ENCODE data around the gene RHEX.
"Not testable (repeated sequence)": the region's sequence is repeated elsewhere in the genome, so short reads cannot be mapped to it uniquely, and the experiment has no call there.

Gene RHEX

GRCh38 chr1:206059355-206059915 lies 6.5 kb downstream of the RHEX start:
- in situ Hi-C loops (cut with HindIII; ENCODE audit: low sequenced_read_pairs) = no loop called here
- DNase-seq (ENCODE audit: low read depth) = no peak
- no peak for TF ChIP-seq CTCF (IDR thresholded peaks at IDR 0.05; ENCODE audit: low read depth, low read length, missing control alignments)
- H3K4me3 ChIP-seq (ENCODE audit: low read depth, low read length) = no peak overlapping the region

- no peak overlapping the region for H3K4me3 ChIP-seq (ENCODE audit: low read depth, low read length)
- no peak for TF ChIP-seq CTCF (IDR thresholded peaks at IDR 0.05; ENCODE audit: low read depth, low read length, missing control alignments)
- in situ Hi-C loops (cut with HindIII; ENCODE audit: low sequenced_read_pairs) = no loop called here
- no peak for DNase-seq (ENCODE audit: low read depth)
These were observed 7.9 kb downstream of the RHEX start for GRCh38 chr1:206060844-206061243.

GRCh38 chr1:206062464-206062863 lies 9.5 kb downstream of the RHEX start:
- no peak for TF ChIP-seq CTCF (IDR thresholded peaks at IDR 0.05; ENCODE audit: low read depth, low read length, missing control alignments)
- H3K4me3 ChIP-seq (ENCODE audit: low read depth, low read length) = no peak overlapping the region
- in situ Hi-C loops (cut with HindIII; ENCODE audit: low sequenced_read_pairs) = no loop called here
- DNase-seq (ENCODE audit: low read depth) = no peak

- in situ Hi-C loops (cut with HindIII; ENCODE audit: low sequenced_read_pairs); DNase-seq (ENCODE audit: low read depth); H3K4me3 ChIP-seq (ENCODE audit: low read depth, low read length): not testable (repeated sequence)
These were observed 11.0 kb downstream of the RHEX start for GRCh38 chr1:206064001-206064400.

- H3K4me3 ChIP-seq (ENCODE audit: low read depth, low read length); in situ Hi-C loops (cut with HindIII; ENCODE audit: low sequenced_read_pairs); DNase-seq (ENCODE audit: low read depth): not testable (repeated sequence)
These were observed 11.5 kb downstream of the RHEX start for GRCh38 chr1:206064501-206064900.

- in situ Hi-C loops (cut with HindIII; ENCODE audit: low sequenced_read_pairs) = no loop called here
- DNase-seq (ENCODE audit: low read depth) = no peak
- no peak for TF ChIP-seq CTCF (IDR thresholded peaks at IDR 0.05; ENCODE audit: low read depth, low read length, missing control alignments)
These were observed 12.7 kb downstream of the RHEX start for GRCh38 chr1:206065547-206066145.

GRCh38 chr1:206066479-206067171 lies 13.7 kb downstream of the RHEX start:
- H3K4me3 ChIP-seq (ENCODE audit: low read depth, low read length) = no peak overlapping the region
- TF ChIP-seq CTCF (IDR thresholded peaks at IDR 0.05; ENCODE audit: low read depth, low read length, missing control alignments) = no peak
- DNase-seq (ENCODE audit: low read depth) = no peak
- in situ Hi-C loops (cut with HindIII; ENCODE audit: low sequenced_read_pairs) = no loop called here

More at GRCh38 chr1:206065547-206066145, 12.7 kb downstream of the RHEX start:
- H3K4me3 ChIP-seq (ENCODE audit: low read depth, low read length) = no peak overlapping the region

Data from astrocyte of the cerebellum (primary cell).